Medulla oblongata (tissue), 1 donor: ENCODE results near the gene HEXD.
"Not testable (repeated sequence)": the region's sequence is repeated elsewhere in the genome, so short reads cannot be mapped to it uniquely, and the experiment has no call there.

Source experiments
- DNase-seq: peaks from one replicate; pipeline ENCODE4 v3.0.0-alpha.2; 2015; ENCODE audit errors: extremely low spot score

The HEXD gene

GRCh38 chr17:82457073-82457928, 39.2 kb downstream of the HEXD start:
- peak; percentile 40 for DNase-seq

GRCh38 chr17:82457929-82458178, 39.7 kb downstream of the HEXD start:
- peak; percentile 95 for DNase-seq

GRCh38 chr17:82458179-82458884, 40.2 kb downstream of the HEXD start, which contains the start of gene NARF:
Gene NARF (plus strand): TSS chr17:82458741. CDS start chr17:82458804, 63 bp downstream.
- peak; percentile 100 for DNase-seq

- no peak for DNase-seq
Measured at GRCh38 chr17:82458885-82459424, 40.8 kb downstream of the HEXD start.

- DNase-seq, result not testable (repeated sequence)
Measured at GRCh38 chr17:82459936-82460335, 41.8 kb downstream of the HEXD start.

GRCh38 chr17:82461827-82462524, 43.8 kb downstream of the HEXD start:
- DNase-seq, result no peak

- no peak for DNase-seq
Measured at GRCh38 chr17:82463391-82463790, 45.2 kb downstream of the HEXD start.

GRCh38 chr17:82463925-82464566, 45.9 kb downstream of the HEXD start:
- no peak for DNase-seq

- no peak for DNase-seq
Measured at GRCh38 chr17:82464567-82464929, 46.4 kb downstream of the HEXD start.

GRCh38 chr17:82465023-82465603, 47.0 kb downstream of the HEXD start:
- no peak for DNase-seq

GRCh38 chr17:82468692-82469091, 50.5 kb downstream of the HEXD start:
- no peak for DNase-seq

GRCh38 chr17:82470065-82470464, 51.9 kb downstream of the HEXD start:
- DNase-seq, result no peak

GRCh38 chr17:82474223-82475010, 56.3 kb downstream of the HEXD start:
- no peak for DNase-seq

- no peak for DNase-seq
Measured at GRCh38 chr17:82475458-82475857, 57.3 kb downstream of the HEXD start.

- DNase-seq, result no peak
Measured at GRCh38 chr17:82477934-82478333, 59.8 kb downstream of the HEXD start.

- no peak for DNase-seq
Measured at GRCh38 chr17:82479602-82480001, 61.5 kb downstream of the HEXD start.

- no peak for DNase-seq
Measured at GRCh38 chr17:82480318-82480717, 62.2 kb downstream of the HEXD start.

- DNase-seq, result no peak
Measured at GRCh38 chr17:82483204-82483660, 65.1 kb downstream of the HEXD start.

GRCh38 chr17:82483836-82484235, 65.7 kb downstream of the HEXD start:
- no peak for DNase-seq

- no peak for DNase-seq
Measured at GRCh38 chr17:82486231-82487094, 68.3 kb downstream of the HEXD start.
